Progenitor cell of endocrine pancreas (in vitro differentiated cells): ENCODE data around the gene NINJ2. TPM values are rescaled to one million over a fixed set of nuclear protein-coding genes. Genes with fewer than 3 reads are reported as not detected.
A peak's percentile ranks its signal among the peaks of the same experiment; 100 is the strongest.

Source experiments
- DNase-seq: peaks from one replicate; pipeline ENCODE4 v3.0.0; 2021; ENCODE audit warnings: low spot score; ENCODE audit not compliant: unreplicated experiment
- H3K27ac Mint-ChIP-seq: 2 replicates; pipeline ENCODE4 v1.8.0; 2021; ENCODE audit warnings: mild to moderate bottlenecking, moderate library complexity, mixed read lengths
- H3K27me3 Mint-ChIP-seq: 2 replicates; pipeline ENCODE4 v1.8.0; 2021; ENCODE audit warnings: mixed read lengths
- H3K36me3 Mint-ChIP-seq: 2 replicates; pipeline ENCODE4 v1.8.0; 2022; ENCODE audit warnings: mixed read lengths; ENCODE audit not compliant: insufficient read depth
- H3K4me1 Mint-ChIP-seq: 2 replicates; pipeline ENCODE4 v1.8.0; 2021; ENCODE audit warnings: low read depth, mixed read lengths
- H3K4me3 Mint-ChIP-seq: 2 replicates; pipeline ENCODE4 v1.8.0; 2021; ENCODE audit warnings: low read depth, mild to moderate bottlenecking, moderate library complexity, mixed read lengths
- H3K9me3 Mint-ChIP-seq: 2 replicates; pipeline ENCODE4 v1.8.0; 2021; ENCODE audit warnings: low read depth, mixed read lengths
- total RNA-seq: library from RNA; stranded (reverse); gene quantifications from 2 replicates; pipeline ENCODE4 v1.2.1, GENCODE V29; 2021
- TF ChIP-seq, protein P1 (sequence below): fragments of 200-600 bp; sonication (generic); IDR thresholded peaks from one replicate; pipeline ENCODE4 v1.5.0; 2021; ENCODE audit warnings: antibody characterized with exemption, mild to moderate bottlenecking; ENCODE audit not compliant: unreplicated experiment

NINJ2 gene
- total RNA-seq, 1 donor from 2014 or later: 4.0 TPM

DNA sequence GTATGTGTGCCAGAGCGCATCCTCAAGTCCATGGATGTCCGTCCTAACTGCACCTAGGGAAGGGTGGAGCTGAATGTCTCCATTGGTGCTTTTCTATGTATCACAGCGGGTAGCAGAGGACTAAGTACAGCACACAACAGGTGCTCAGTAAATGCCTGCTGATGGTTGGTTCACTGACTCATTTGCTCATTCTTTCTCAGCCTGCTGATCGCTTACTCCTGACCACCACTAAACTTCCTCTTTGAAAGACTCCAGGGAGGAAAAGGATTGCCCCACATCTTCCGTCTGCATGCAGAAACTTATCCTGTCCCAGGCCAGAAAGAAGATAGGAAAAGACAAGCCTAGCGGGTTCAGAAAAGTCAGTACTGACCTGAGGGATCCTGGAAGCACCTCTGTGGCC lies 137.2 kb downstream of the NINJ2 start:
- Mint-ChIP-seq H3K9me3 (peaks cover 16% of the 10 kb centered on the region), H3K27me3 (no peaks in the 10 kb centered on the region), H3K27ac (no peak overlapping the region), H3K36me3 (peaks cover 17% of the 10 kb centered on the region), H3K4me3 (no peak overlapping the region), H3K4me1 (peaks cover 3% of the 10 kb centered on the region)
- TF ChIP-seq, protein P1, sequence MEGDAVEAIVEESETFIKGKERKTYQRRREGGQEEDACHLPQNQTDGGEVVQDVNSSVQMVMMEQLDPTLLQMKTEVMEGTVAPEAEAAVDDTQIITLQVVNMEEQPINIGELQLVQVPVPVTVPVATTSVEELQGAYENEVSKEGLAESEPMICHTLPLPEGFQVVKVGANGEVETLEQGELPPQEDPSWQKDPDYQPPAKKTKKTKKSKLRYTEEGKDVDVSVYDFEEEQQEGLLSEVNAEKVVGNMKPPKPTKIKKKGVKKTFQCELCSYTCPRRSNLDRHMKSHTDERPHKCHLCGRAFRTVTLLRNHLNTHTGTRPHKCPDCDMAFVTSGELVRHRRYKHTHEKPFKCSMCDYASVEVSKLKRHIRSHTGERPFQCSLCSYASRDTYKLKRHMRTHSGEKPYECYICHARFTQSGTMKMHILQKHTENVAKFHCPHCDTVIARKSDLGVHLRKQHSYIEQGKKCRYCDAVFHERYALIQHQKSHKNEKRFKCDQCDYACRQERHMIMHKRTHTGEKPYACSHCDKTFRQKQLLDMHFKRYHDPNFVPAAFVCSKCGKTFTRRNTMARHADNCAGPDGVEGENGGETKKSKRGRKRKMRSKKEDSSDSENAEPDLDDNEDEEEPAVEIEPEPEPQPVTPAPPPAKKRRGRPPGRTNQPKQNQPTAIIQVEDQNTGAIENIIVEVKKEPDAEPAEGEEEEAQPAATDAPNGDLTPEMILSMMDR: no peak
- no peak for DNase-seq

DNA sequence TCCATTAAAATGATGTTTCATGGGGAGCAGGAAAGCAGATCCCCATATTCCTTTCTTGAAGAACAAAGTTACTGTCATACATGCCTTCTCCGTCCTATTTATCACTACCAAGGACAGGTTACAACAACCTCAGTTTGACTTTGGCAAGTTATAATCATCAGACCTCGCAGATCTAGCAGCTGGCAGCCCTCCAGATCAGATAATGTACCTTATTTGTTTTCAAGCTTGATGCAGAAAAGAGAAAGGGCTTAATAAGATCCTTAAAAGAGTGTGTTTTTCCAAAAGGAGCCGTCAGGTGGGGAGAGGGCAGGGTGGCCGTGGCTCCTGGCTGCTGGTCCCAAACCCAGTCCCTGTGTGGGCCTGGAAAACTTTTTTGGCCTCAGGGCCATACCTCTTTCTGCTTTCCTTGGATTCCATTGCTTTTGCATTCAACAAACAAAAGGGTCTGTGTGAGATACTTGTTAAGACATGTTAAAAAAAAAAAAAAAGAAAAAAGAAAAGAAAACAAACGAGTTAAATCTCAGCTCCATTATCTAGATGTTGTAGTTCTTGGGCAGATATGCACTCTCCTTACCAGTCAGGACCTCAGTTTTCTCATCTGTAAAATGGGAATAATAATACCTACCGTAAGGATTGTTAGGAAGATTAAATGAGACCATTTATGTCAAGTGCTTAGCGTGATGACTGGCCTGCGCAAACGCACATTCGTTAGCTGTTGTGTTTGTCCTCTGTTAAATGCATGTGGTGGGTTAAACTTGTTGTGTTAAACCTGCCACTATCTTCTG lies 138.9 kb downstream of the NINJ2 start:
- TF ChIP-seq, protein P1: no peak
- no peak overlapping the region for H3K27ac Mint-ChIP-seq

DNA sequence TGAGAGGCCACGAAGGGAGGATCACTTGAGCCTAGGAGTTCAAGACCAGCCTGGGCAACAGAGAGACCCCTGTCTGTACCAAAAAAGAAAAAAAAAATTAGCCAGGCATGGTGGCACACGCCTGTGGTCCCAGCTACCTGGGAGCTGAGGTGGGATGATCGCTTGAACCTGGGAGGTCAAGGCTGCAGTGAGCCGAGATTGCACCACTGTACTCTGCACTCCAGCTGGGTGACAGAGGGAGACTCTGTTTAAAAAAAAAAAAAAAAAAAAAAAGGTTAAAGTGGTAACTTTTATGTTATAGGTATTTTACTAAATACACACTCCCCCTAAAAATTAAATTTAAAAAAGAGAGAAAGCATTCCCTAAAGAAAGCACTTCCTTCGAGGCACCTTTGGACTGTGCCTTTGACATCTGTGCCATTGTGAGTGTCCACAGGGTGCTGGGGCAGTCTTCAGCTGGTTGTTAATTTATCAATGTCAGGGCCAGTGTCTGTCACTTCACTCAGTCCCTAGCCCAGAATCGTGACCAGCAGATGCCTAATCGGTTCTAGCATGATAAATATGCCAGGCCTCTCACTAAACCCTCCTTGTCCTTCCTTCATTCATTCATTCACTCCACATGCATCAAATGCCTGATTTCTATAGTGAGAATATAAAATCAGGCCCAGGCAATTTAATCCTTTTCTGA lies 140.4 kb downstream of the NINJ2 start:
- H3K4me1 Mint-ChIP-seq: peaks cover 5% of the 10 kb centered on the region
- DNase-seq: no peak
- no peaks in the 10 kb centered on the region for H3K27me3 Mint-ChIP-seq
- peak overlapping the region; percentile 83 for H3K27ac Mint-ChIP-seq
- peaks cover 3% of the 10 kb centered on the region for H3K36me3 Mint-ChIP-seq
- H3K9me3 Mint-ChIP-seq: no peaks in the 10 kb centered on the region
- H3K4me3 Mint-ChIP-seq: no peak overlapping the region
- TF ChIP-seq, protein P1: no peak

More for the DNA sequence above, 138.9 kb downstream of the NINJ2 start:
- no peak for DNase-seq
- Mint-ChIP-seq H3K36me3 (peaks cover 7% of the 10 kb centered on the region), H3K27me3 (no peaks in the 10 kb centered on the region), H3K4me3 (no peak overlapping the region), H3K4me1 (peaks cover 5% of the 10 kb centered on the region), H3K9me3 (peaks cover 5% of the 10 kb centered on the region)

DNA sequence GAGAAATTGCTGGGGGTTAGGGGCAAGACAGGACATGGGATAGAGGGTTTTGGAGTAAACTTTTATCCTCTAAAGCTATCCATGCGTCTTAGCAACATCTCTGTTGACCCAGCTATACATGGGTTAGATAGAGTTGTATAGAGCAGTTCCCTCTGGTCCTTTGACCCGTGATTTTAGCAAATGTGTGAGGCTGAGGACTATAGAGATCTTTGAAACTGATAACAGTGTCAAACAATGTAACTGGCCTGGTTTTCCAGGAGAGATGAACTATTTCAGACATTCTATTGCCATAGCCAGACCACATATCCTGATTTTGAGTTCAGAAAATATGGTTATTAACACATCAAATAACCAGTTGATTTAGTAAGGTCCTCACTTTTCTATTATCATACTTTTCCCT lies 143.1 kb downstream of the NINJ2 start:
- H3K36me3 Mint-ChIP-seq: no peaks in the 10 kb centered on the region
- H3K9me3 Mint-ChIP-seq: no peaks in the 10 kb centered on the region
- TF ChIP-seq, protein P1: no peak
- H3K27me3 Mint-ChIP-seq: no peaks in the 10 kb centered on the region
- H3K4me3 Mint-ChIP-seq: no peak overlapping the region
- H3K27ac Mint-ChIP-seq: no peak overlapping the region
- peaks cover 5% of the 10 kb centered on the region for H3K4me1 Mint-ChIP-seq
- no peak for DNase-seq

DNA sequence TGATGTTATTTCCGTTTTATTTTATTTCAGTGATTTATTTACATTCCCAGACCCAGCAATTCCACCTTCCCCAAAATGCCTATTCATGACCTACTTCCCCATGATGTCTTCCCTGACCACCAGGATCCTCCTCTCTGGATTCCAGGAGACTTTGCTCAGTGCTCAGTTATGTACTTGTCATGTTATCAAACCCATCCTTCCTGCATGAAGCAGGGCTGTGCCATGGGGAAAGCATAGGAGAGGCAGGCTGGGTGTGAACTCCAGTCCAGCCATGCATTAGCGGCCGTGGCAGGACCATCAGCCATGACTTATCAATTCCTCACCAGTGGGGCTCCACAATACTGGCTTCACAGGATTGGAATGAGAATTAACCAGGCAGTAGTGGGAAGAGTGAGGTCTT lies 145.7 kb downstream of the NINJ2 start:
- no peak overlapping the region for H3K4me3 Mint-ChIP-seq
- no peak for DNase-seq
- H3K9me3 Mint-ChIP-seq: peaks cover 8% of the 10 kb centered on the region
- TF ChIP-seq, protein P1: no peak
- H3K4me1 Mint-ChIP-seq: peaks cover 14% of the 10 kb centered on the region
- peaks cover 7% of the 10 kb centered on the region for H3K36me3 Mint-ChIP-seq
- no peak overlapping the region for H3K27ac Mint-ChIP-seq
- H3K27me3 Mint-ChIP-seq: no peaks in the 10 kb centered on the region

Other genes with a start within 250 kb of the NINJ2 start
- 58.3 and 67.0 TPM in 2 replicates for gene B4GALNT3, start 203.5 kb downstream of the NINJ2 start, total RNA-seq
- gene WNK1, start 89.1 kb upstream of the NINJ2 start, total RNA-seq: 244 and 248 TPM in 2 replicates